CD4-positive, alpha-beta T cell treated with Interleukin-15 for 1 hour (primary cell): ENCODE results near the gene COPZ1.
A peak's percentile ranks its signal among the peaks of the same experiment; 100 is the strongest.
"Not testable (repeated sequence)": the region's sequence is repeated elsewhere in the genome, so short reads cannot be mapped to it uniquely, and the experiment has no call there.

Source experiments
- DNase-seq: peaks from one replicate; pipeline ENCODE4 v3.0.0-alpha.2; 2020

COPZ1 gene

GRCh38 chr12:54337280-54337842 lies 12.4 kb downstream of the COPZ1 start:
- DNase-seq, result no peak

GRCh38 chr12:54337854-54338650 lies 13.1 kb downstream of the COPZ1 start:
- DNase-seq, result no peak

GRCh38 chr12:54338698-54339296 lies 13.9 kb downstream of the COPZ1 start:
- no peak for DNase-seq

GRCh38 chr12:54340846-54341245 lies 15.9 kb downstream of the COPZ1 start:
- no peak for DNase-seq

- DNase-seq, result no peak
Observed at GRCh38 chr12:54341378-54342300, 16.7 kb downstream of the COPZ1 start.

- DNase-seq, result no peak
Observed at GRCh38 chr12:54349036-54349435, 24.1 kb downstream of the COPZ1 start.

- no peak for DNase-seq
Observed at GRCh38 chr12:54349679-54350078, 24.7 kb downstream of the COPZ1 start.

- DNase-seq, result no peak
Observed at GRCh38 chr12:54350743-54351142, 25.8 kb downstream of the COPZ1 start.

- DNase-seq, result no peak
Observed at GRCh38 chr12:54351341-54351740, 26.4 kb downstream of the COPZ1 start.

GRCh38 chr12:54352022-54352531 lies 27.1 kb downstream of the COPZ1 start:
- no peak for DNase-seq

GRCh38 chr12:54352891-54353874 lies 28.3 kb downstream of the COPZ1 start:
- no peak for DNase-seq

GRCh38 chr12:54354271-54354670 lies 29.3 kb downstream of the COPZ1 start:
- DNase-seq, result not testable (repeated sequence)

- DNase-seq, result no peak
Observed at GRCh38 chr12:54355104-54355815, 30.3 kb downstream of the COPZ1 start.

GRCh38 chr12:54356228-54356627 lies 31.3 kb downstream of the COPZ1 start:
- no peak for DNase-seq

GRCh38 chr12:54356951-54357356 lies 32.0 kb downstream of the COPZ1 start:
- no peak for DNase-seq

- DNase-seq, result no peak
Observed at GRCh38 chr12:54357506-54358190, 32.7 kb downstream of the COPZ1 start.

- DNase-seq, result no peak
Observed at GRCh38 chr12:54358191-54358944, 33.4 kb downstream of the COPZ1 start.

GRCh38 chr12:54358945-54359761 lies 34.2 kb downstream of the COPZ1 start:
- peak; percentile 97 for DNase-seq
